DOHH2 (cell line): ENCODE data around the gene DERA.

Experiments
- H3F3A ChIP-seq: fragments of 200-600 bp; sonication (generic), shearing (Covaris generic); 2 replicates; pipeline ENCODE4 v1.6.0; 2016; ENCODE audit warnings: antibody characterized with exemption, mild to moderate bottlenecking; ENCODE audit not compliant: control insufficient read depth, insufficient read depth
- H3K27ac ChIP-seq: fragments of 200-600 bp; sonication (generic); 2 replicates; pipeline ENCODE4 v1.5.1; 2014; ENCODE audit warnings: low read depth, mild to moderate bottlenecking, low read length, moderate library complexity
- H3K27me3 ChIP-seq: fragments of 200-600 bp; sonication (generic); 2 replicates; pipeline ENCODE4 v1.6.1; 2014; ENCODE audit warnings: mild to moderate bottlenecking, low read length, mixed read lengths; ENCODE audit not compliant: control insufficient read depth
- H3K36me3 ChIP-seq: fragments of 200-600 bp; sonication (generic); 2 replicates; pipeline ENCODE4 v1.6.1; 2014; ENCODE audit warnings: mild to moderate bottlenecking, low read length, moderate library complexity, mixed read lengths; ENCODE audit not compliant: control insufficient read depth
- H3K4me1 ChIP-seq: fragments of 200-600 bp; sonication (generic); 2 replicates; pipeline ENCODE4 v1.6.1; 2014; ENCODE audit warnings: mild to moderate bottlenecking, low read length, mixed read lengths; ENCODE audit not compliant: control insufficient read depth
- H3K4me2 ChIP-seq: fragments of 200-600 bp; sonication (generic); 2 replicates; pipeline ENCODE4 v1.6.0; 2014; ENCODE audit warnings: mild to moderate bottlenecking, low read length, moderate library complexity
- H3K4me3 ChIP-seq: fragments of 200-600 bp; sonication (generic); 2 replicates; pipeline ENCODE4 v1.5.1; 2014; ENCODE audit warnings: mild to moderate bottlenecking, low read length, mixed read lengths
- H3K79me2 ChIP-seq: fragments of 200-600 bp; sonication (generic); 2 replicates; pipeline ENCODE4 v1.6.1; 2014; ENCODE audit warnings: mild to moderate bottlenecking, low read length, mixed read lengths; ENCODE audit not compliant: control insufficient read depth
- H3K9me2 ChIP-seq: fragments of 200-600 bp; sonication (generic); replicated peaks from 2 replicates; pipeline ENCODE4 v1.6.1; 2014; ENCODE audit warnings: mild to moderate bottlenecking, low read length, mixed read lengths; ENCODE audit not compliant: control insufficient read depth
- H3K9me3 ChIP-seq: fragments of 200-600 bp; sonication (generic); 2 replicates; pipeline ENCODE4 v1.6.1; 2014; ENCODE audit warnings: antibody characterized with exemption, low read length, mixed read lengths; ENCODE audit not compliant: control insufficient read depth, insufficient read depth
- H4K20me1 ChIP-seq: fragments of 200-600 bp; sonication (generic); 2 replicates; pipeline ENCODE4 v1.6.0; 2014; ENCODE audit warnings: low read depth, mild to moderate bottlenecking, antibody characterized with exemption, low read length, moderate library complexity; ENCODE audit not compliant: control insufficient read depth, insufficient read depth
- EZH2phosphoT487 ChIP-seq: fragments of 200-600 bp; sonication (generic); IDR thresholded peaks from 2 replicates; pipeline ENCODE4 v1.6.1; 2017; ENCODE audit warnings: borderline replicate concordance, mild to moderate bottlenecking, antibody characterized with exemption, low read length, moderate library complexity, mixed read lengths
- TF ChIP-seq, protein P1 (sequence below): fragments of 200-600 bp; sonication (generic); IDR thresholded peaks from one replicate; pipeline ENCODE4 v1.5.1; 2014; ENCODE audit warnings: antibody characterized with exemption, mild to moderate bottlenecking, low read depth, low read length; ENCODE audit not compliant: poor library complexity, severe bottlenecking

Gene DERA

DNA sequence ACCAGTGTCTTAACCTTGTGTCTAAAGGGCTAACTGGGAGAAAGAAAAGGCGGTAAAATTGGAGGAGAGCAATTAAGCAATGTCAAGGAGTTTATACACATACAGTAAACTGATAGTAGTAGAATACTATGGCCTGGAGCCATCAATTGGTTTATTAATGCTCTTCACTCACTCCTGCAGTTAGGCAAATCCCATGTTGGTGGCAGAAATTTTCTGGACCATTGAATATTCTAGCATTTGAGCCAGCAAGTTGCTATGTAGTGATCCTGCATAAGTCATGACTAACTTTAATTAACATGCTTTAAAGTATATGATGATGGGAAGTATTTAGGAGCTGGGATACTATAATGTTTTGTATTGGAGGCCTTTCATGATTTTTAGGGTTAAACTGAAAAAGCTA is 14.3 kb upstream of the DERA start:
- TF ChIP-seq, protein P1, sequence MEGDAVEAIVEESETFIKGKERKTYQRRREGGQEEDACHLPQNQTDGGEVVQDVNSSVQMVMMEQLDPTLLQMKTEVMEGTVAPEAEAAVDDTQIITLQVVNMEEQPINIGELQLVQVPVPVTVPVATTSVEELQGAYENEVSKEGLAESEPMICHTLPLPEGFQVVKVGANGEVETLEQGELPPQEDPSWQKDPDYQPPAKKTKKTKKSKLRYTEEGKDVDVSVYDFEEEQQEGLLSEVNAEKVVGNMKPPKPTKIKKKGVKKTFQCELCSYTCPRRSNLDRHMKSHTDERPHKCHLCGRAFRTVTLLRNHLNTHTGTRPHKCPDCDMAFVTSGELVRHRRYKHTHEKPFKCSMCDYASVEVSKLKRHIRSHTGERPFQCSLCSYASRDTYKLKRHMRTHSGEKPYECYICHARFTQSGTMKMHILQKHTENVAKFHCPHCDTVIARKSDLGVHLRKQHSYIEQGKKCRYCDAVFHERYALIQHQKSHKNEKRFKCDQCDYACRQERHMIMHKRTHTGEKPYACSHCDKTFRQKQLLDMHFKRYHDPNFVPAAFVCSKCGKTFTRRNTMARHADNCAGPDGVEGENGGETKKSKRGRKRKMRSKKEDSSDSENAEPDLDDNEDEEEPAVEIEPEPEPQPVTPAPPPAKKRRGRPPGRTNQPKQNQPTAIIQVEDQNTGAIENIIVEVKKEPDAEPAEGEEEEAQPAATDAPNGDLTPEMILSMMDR: no peak
- no peak for TF ChIP-seq EZH2phosphoT487
- peaks cover 82% of the 10 kb centered on the region for H3K36me3 ChIP-seq
- peaks cover 6% of the 10 kb centered on the region; the same call in 1 of the 2 replicates for H3K79me2 ChIP-seq

DNA sequence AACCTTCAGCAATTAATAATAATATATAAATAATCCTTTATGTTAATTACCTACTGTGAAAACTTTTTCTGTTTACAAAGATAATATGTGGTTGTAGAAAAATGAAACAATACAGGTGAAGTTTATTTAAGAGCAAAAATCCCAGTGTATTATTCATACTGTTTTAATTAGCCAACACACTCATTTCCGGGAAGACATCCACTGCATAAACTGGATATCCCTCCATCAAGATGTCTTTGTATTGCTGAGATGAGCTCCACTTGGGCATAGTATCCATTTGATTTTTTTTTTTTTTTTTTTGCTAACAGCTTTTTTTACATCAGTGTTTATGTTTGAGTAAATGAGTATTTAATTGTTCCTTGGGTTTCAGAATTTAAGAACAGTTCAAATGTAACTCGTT is 13.7 kb upstream of the DERA start:
- peaks cover 3% of the 10 kb centered on the region; the same call in 1 of the 2 replicates for H4K20me1 ChIP-seq

More for the DNA sequence above, 14.3 kb upstream of the DERA start:
- Histone ChIP-seq H3K27ac (no peak overlapping the region), H3K4me2 (no peak overlapping the region), H3K27me3 (no peaks in the 10 kb centered on the region), H3K4me3 (no peak overlapping the region), H4K20me1 (peaks cover 3% of the 10 kb centered on the region; the same call in 1 of the 2 replicates), H3K4me1 (no peaks in the 10 kb centered on the region), H3K9me2 (no peaks in the 10 kb centered on the region), H3K9me3 (no peaks in the 10 kb centered on the region), H3F3A (peaks cover 31% of the 10 kb centered on the region)

DNA sequence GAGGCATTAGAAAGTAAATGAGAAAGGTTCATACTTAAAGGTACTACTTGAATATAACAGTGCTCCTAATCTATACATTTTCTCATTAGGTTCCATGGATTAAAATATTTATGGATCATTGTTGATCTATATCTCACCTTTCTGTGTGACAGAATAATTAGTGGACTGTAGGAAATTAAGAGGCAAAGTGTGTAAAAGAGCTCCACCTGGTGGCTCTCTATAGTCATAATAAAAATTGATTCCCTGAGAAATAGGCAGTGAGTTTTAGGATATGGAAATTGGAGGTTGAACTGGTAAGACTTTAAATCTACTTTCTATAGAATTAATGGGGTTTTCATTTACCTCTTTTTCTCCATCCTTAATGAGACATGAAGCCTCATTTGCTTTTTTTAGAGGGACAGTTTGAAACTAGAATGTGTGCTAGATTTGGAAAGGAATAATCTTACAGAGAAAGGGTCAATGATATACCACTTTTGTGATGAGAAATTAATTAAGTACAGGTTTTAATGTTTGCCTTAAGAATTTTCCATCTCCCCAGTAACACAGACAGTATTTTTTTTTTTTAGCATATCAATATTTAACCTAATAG is 11.8 kb upstream of the DERA start:
- Histone ChIP-seq H3K36me3 (peaks cover 90% of the 10 kb centered on the region), H4K20me1 (peaks cover 3% of the 10 kb centered on the region; the same call in 1 of the 2 replicates), H3K9me3 (no peaks in the 10 kb centered on the region), H3K27me3 (no peaks in the 10 kb centered on the region), H3K4me2 (no peak overlapping the region), H3K27ac (no peak overlapping the region), H3K4me3 (no peak overlapping the region), H3K79me2 (no peaks in the 10 kb centered on the region), H3F3A (peaks cover 28% of the 10 kb centered on the region), H3K9me2 (no peaks in the 10 kb centered on the region), H3K4me1 (no peaks in the 10 kb centered on the region)
- TF ChIP-seq EZH2phosphoT487: no peak
- TF ChIP-seq, protein P1: peak; percentile 78

More for the DNA sequence above, 13.7 kb upstream of the DERA start:
- TF ChIP-seq, protein P1: no peak
- TF ChIP-seq EZH2phosphoT487: no peak
- Histone ChIP-seq H3K4me2 (no peak overlapping the region), H3K79me2 (peaks cover 6% of the 10 kb centered on the region; the same call in 1 of the 2 replicates), H3K4me1 (no peaks in the 10 kb centered on the region), H3K9me3 (no peaks in the 10 kb centered on the region), H3K27me3 (no peaks in the 10 kb centered on the region), H3K4me3 (no peak overlapping the region), H3K9me2 (no peaks in the 10 kb centered on the region), H3F3A (peaks cover 31% of the 10 kb centered on the region), H3K36me3 (peaks cover 85% of the 10 kb centered on the region), H3K27ac (no peak overlapping the region)
